Muscle layer of colon (tissue), 2 donors: ENCODE results near the gene MAN1A2.

ENCODE experiments used
- H3K27ac ChIP-seq: one replicate; pipeline ENCODE4 v1.7.0; 2013; ENCODE audit warnings: low read depth, mild to moderate bottlenecking, low read length, moderate library complexity
- H3K27me3 ChIP-seq, 2 donors: one replicate each; pipeline ENCODE4 v1.7.0; 2013; ENCODE audit warnings: low read length in 2 of 2, mild to moderate bottlenecking in 2 of 2; ENCODE audit not compliant: insufficient read depth in 2 of 2, control insufficient read depth in 1 of 2
- H3K36me3 ChIP-seq: one replicate; pipeline ENCODE4 v1.7.0; 2013; ENCODE audit warnings: mild to moderate bottlenecking, low read length; ENCODE audit not compliant: insufficient read depth
- H3K4me1 ChIP-seq: one replicate; pipeline ENCODE4 v1.7.0; 2013; ENCODE audit warnings: mild to moderate bottlenecking, low read length; ENCODE audit not compliant: insufficient read depth
- H3K4me3 ChIP-seq, 2 donors: one replicate each; pipeline ENCODE4 v1.7.0; 2013; ENCODE audit warnings: low read length in 2 of 2, low read depth in 1 of 2, mild to moderate bottlenecking in 1 of 2, moderate library complexity in 1 of 2
- H3K9ac ChIP-seq: one replicate; pipeline ENCODE4 v1.7.0; 2013; ENCODE audit warnings: low read length
- H3K9me3 ChIP-seq: one replicate; pipeline ENCODE4 v1.7.0; 2013; ENCODE audit warnings: mild to moderate bottlenecking, low read length
- donor health status: abdominal sarcoma.
- donor health status: Adenocarcinoma of cecum.

Gene MAN1A2

GRCh38 chr1:117387060-117387633 lies 19.9 kb downstream of the MAN1A2 start:
- no peaks in the 10 kb centered on the region for H3K36me3 ChIP-seq
- no peak overlapping the region for H3K27ac ChIP-seq
- H3K9me3 ChIP-seq, result no peaks in the 10 kb centered on the region
- H3K4me3 ChIP-seq, result no peak overlapping the region
- H3K9ac ChIP-seq, result no peak overlapping the region
- H3K4me1 ChIP-seq, result peaks cover 10% of the 10 kb centered on the region
- H3K27me3 ChIP-seq, result no peaks in the 10 kb centered on the region

GRCh38 chr1:117388328-117388727 lies 21.1 kb downstream of the MAN1A2 start:
- H3K9ac ChIP-seq, result no peak overlapping the region
- H3K4me1 ChIP-seq, result peaks cover 10% of the 10 kb centered on the region
- no peak overlapping the region for H3K27ac ChIP-seq
- H3K36me3 ChIP-seq, result no peaks in the 10 kb centered on the region
- no peaks in the 10 kb centered on the region for H3K27me3 ChIP-seq
- H3K4me3 ChIP-seq, result no peak overlapping the region
- no peaks in the 10 kb centered on the region for H3K9me3 ChIP-seq

GRCh38 chr1:117389284-117389683 lies 22.0 kb downstream of the MAN1A2 start:
- no peaks in the 10 kb centered on the region for H3K36me3 ChIP-seq
- H3K9ac ChIP-seq, result no peak overlapping the region
- H3K4me3 ChIP-seq, result no peak overlapping the region
- H3K27ac ChIP-seq, result no peak overlapping the region
- H3K27me3 ChIP-seq, result no peaks in the 10 kb centered on the region
- peaks cover 10% of the 10 kb centered on the region for H3K4me1 ChIP-seq
- H3K9me3 ChIP-seq, result no peaks in the 10 kb centered on the region

GRCh38 chr1:117389779-117390178 lies 22.5 kb downstream of the MAN1A2 start:
- H3K27me3 ChIP-seq, result no peaks in the 10 kb centered on the region
- peaks cover 10% of the 10 kb centered on the region for H3K4me1 ChIP-seq
- no peaks in the 10 kb centered on the region for H3K9me3 ChIP-seq
- no peak overlapping the region for H3K9ac ChIP-seq
- no peak overlapping the region for H3K27ac ChIP-seq
- no peak overlapping the region for H3K4me3 ChIP-seq
- H3K36me3 ChIP-seq, result no peaks in the 10 kb centered on the region

GRCh38 chr1:117392771-117393170 lies 25.5 kb downstream of the MAN1A2 start:
- H3K9me3 ChIP-seq, result no peaks in the 10 kb centered on the region
- H3K27ac ChIP-seq, result no peak overlapping the region
- H3K27me3 ChIP-seq, result no peaks in the 10 kb centered on the region
- H3K36me3 ChIP-seq, result no peaks in the 10 kb centered on the region
- H3K9ac ChIP-seq, result no peak overlapping the region
- no peaks in the 10 kb centered on the region for H3K4me1 ChIP-seq
- H3K4me3 ChIP-seq, result no peak overlapping the region

GRCh38 chr1:117396074-117396473 lies 28.8 kb downstream of the MAN1A2 start:
- Histone ChIP-seq H3K9ac (no peak overlapping the region), H3K4me1 (no peaks in the 10 kb centered on the region), H3K4me3 (no peak overlapping the region), H3K27me3 (no peaks in the 10 kb centered on the region), H3K27ac (no peak overlapping the region), H3K36me3 (no peaks in the 10 kb centered on the region), H3K9me3 (no peaks in the 10 kb centered on the region)

GRCh38 chr1:117396636-117397035 lies 29.4 kb downstream of the MAN1A2 start:
- no peaks in the 10 kb centered on the region for H3K36me3 ChIP-seq
- H3K4me1 ChIP-seq, result no peaks in the 10 kb centered on the region
- no peak overlapping the region for H3K4me3 ChIP-seq
- H3K27me3 ChIP-seq, result no peaks in the 10 kb centered on the region
- H3K27ac ChIP-seq, result no peak overlapping the region
- H3K9me3 ChIP-seq, result no peaks in the 10 kb centered on the region
- H3K9ac ChIP-seq, result no peak overlapping the region

GRCh38 chr1:117398957-117399356 lies 31.7 kb downstream of the MAN1A2 start:
- H3K4me3 ChIP-seq, result no peak overlapping the region

GRCh38 chr1:117401761-117402160 lies 34.5 kb downstream of the MAN1A2 start:
- no peaks in the 10 kb centered on the region for H3K27me3 ChIP-seq
- H3K4me1 ChIP-seq, result no peaks in the 10 kb centered on the region
- H3K36me3 ChIP-seq, result no peaks in the 10 kb centered on the region
- no peaks in the 10 kb centered on the region for H3K9me3 ChIP-seq
- no peak overlapping the region for H3K9ac ChIP-seq
- H3K4me3 ChIP-seq, result no peak overlapping the region
- no peak overlapping the region for H3K27ac ChIP-seq

More at GRCh38 chr1:117398957-117399356, 31.7 kb downstream of the MAN1A2 start:
- Histone ChIP-seq H3K9ac (no peak overlapping the region), H3K9me3 (no peaks in the 10 kb centered on the region), H3K36me3 (no peaks in the 10 kb centered on the region), H3K4me1 (no peaks in the 10 kb centered on the region), H3K27ac (no peak overlapping the region), H3K27me3 (no peaks in the 10 kb centered on the region)

GRCh38 chr1:117403597-117403996 lies 36.3 kb downstream of the MAN1A2 start:
- Histone ChIP-seq H3K27me3 (no peaks in the 10 kb centered on the region), H3K4me1 (no peaks in the 10 kb centered on the region), H3K9ac (no peak overlapping the region), H3K4me3 (no peak overlapping the region), H3K9me3 (no peaks in the 10 kb centered on the region), H3K36me3 (no peaks in the 10 kb centered on the region), H3K27ac (no peak overlapping the region)

GRCh38 chr1:117405042-117405441 lies 37.8 kb downstream of the MAN1A2 start:
- H3K27ac ChIP-seq, result no peak overlapping the region
- no peaks in the 10 kb centered on the region for H3K36me3 ChIP-seq
- no peaks in the 10 kb centered on the region for H3K4me1 ChIP-seq
- no peaks in the 10 kb centered on the region for H3K27me3 ChIP-seq
- no peak overlapping the region for H3K9ac ChIP-seq
- no peak overlapping the region for H3K4me3 ChIP-seq
- no peaks in the 10 kb centered on the region for H3K9me3 ChIP-seq

- no peaks in the 10 kb centered on the region for H3K27me3 ChIP-seq
- H3K4me3 ChIP-seq, result no peak overlapping the region
- no peak overlapping the region for H3K9ac ChIP-seq
- no peaks in the 10 kb centered on the region for H3K36me3 ChIP-seq
- H3K27ac ChIP-seq, result no peak overlapping the region
- no peaks in the 10 kb centered on the region for H3K9me3 ChIP-seq
- no peaks in the 10 kb centered on the region for H3K4me1 ChIP-seq
Measured at GRCh38 chr1:117412472-117412871, 45.2 kb downstream of the MAN1A2 start.
